ENCODE data around the gene PBXIP1. TPM values are rescaled to one million over a fixed set of nuclear protein-coding genes. Genes with fewer than 3 reads are reported as not detected.

Gene PBXIP1
- total and polyA plus RNA-seq, 2 experiments from 2014 or later, result 26.4 to 70.4 TPM

DNA sequence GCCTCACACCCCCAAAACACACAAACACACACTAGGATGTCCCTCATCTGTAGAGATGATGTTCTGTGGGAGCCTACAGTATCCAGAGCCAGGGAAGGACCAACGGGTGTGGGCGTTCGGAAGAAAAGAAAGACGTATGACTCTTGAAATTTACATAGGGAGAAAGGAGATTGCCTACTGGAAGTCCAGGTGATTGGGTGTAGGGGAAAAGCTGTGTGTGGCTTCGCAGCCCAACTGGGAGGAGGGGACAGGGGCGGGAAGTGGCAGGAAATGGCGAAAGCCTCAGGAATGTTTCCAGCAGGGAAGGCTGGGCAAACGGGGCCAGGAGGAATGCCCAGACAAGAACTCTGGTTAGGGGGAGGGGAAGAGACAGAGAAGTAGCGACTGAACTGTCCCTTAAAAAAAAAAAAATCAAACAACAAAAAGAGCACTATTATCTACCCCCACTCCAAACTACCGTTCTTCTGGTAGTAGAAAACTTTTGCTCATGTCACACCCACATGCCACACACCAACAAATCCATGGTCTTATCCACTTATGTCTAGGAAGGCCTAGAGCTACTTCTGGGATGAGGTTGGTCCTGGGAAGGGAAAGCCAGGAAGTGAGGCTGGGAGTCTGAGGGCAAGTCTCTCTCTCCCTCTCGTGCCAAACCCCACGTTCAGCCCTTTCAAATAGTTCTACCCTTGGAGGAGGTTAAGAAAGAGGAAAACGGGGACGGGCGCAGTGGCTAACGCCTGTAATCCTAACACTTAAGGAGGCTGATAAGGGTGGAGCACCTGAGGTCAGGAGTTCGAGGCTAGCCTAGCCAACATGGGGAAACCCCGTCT lies 16.8 kb upstream of the PBXIP1 start:
- DNase-seq, result peak; percentile 91
- TF ChIP-seq EZH2 (IDR thresholded peaks at IDR 0.05; ENCODE audit: insufficient read depth, poor library complexity, severe bottlenecking) (no peak), EZH2phosphoT487 (IDR thresholded peaks at IDR 0.05; ENCODE audit: insufficient read depth, low read depth) (no peak)
- Histone ChIP-seq H3K27me3 (replicated peaks; ENCODE audit: insufficient read depth) (no peaks in the 10 kb centered on the region), H3F3A (ENCODE audit: insufficient read depth) (peaks cover 48% of the 10 kb centered on the region), H3K4me1 (ENCODE audit: insufficient read depth) (peaks cover 41% of the 10 kb centered on the region), H4K20me1 (ENCODE audit: insufficient read depth) (no peaks in the 10 kb centered on the region), H3K79me2 (ENCODE audit: insufficient read depth) (peaks cover 53% of the 10 kb centered on the region), H3K9me2 (ENCODE audit: insufficient read depth) (no peaks in the 10 kb centered on the region), H3K36me3 (ENCODE audit: low read depth) (peaks cover 5% of the 10 kb centered on the region; the same call in 1 of the 2 replicates), H3K4me2 (ENCODE audit: unreplicated experiment) (peak overlapping the region; percentile 96), H3K9me3 (ENCODE audit: low read depth) (no peaks in the 10 kb centered on the region), H3K27ac (peak overlapping the region; percentile 99), H2AFZ (0 out of 2 replicates have a peak overlapping the region, but pooled peaks have one; percentile 1), H3K4me3 (peak overlapping the region; percentile 82), H3K9ac (peak overlapping the region; percentile 98)
- in situ Hi-C loops (cut with MboI), result no loop called here
- 6 to 8% methylated on average over 17 to 18 of the region's 18 CpGs for WGBS, 2 experiments (ENCODE audit: low coverage in 1 of 2, low lambda C conversion rate in 2 of 2, missing lambda C conversion rate in 2 of 2)

DNA sequence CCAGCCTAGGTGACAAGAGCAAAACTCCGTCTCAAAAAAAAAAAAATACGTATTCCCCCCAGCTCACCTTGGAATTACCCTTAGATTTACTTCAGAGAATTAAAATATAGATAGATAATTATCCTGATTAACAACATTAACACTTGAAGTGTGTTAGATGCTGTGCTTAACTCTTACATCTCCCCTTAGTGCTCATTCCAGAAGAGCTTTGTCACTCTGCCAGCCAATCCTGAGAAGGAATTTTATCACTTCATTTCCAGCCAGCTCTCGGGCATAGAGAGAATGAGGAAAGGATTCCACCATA lies 16.3 kb upstream of the PBXIP1 start:
- Histone ChIP-seq H2AFZ (no peak overlapping the region), H3K9me2 (ENCODE audit: insufficient read depth) (no peaks in the 10 kb centered on the region), H3K9ac (peak overlapping the region; percentile 98), H3K79me2 (ENCODE audit: insufficient read depth) (peaks cover 53% of the 10 kb centered on the region), H3K4me1 (ENCODE audit: insufficient read depth) (peaks cover 41% of the 10 kb centered on the region), H3K27ac (peak overlapping the region; percentile 99), H4K20me1 (ENCODE audit: insufficient read depth) (no peaks in the 10 kb centered on the region), H3K27me3 (replicated peaks; ENCODE audit: insufficient read depth) (no peaks in the 10 kb centered on the region), H3F3A (ENCODE audit: insufficient read depth) (peaks cover 52% of the 10 kb centered on the region), H3K4me3 (peak overlapping the region; percentile 82), H3K4me2 (ENCODE audit: unreplicated experiment) (peak overlapping the region; percentile 96), H3K36me3 (ENCODE audit: low read depth) (peaks cover 5% of the 10 kb centered on the region; the same call in 1 of the 2 replicates), H3K9me3 (ENCODE audit: low read depth) (no peaks in the 10 kb centered on the region)
- TF ChIP-seq EZH2 (IDR thresholded peaks at IDR 0.05; ENCODE audit: insufficient read depth, poor library complexity, severe bottlenecking) (no peak), EZH2phosphoT487 (IDR thresholded peaks at IDR 0.05; ENCODE audit: insufficient read depth, low read depth) (no peak)
- WGBS, 2 experiments (ENCODE audit: low coverage in 1 of 2, low lambda C conversion rate in 2 of 2, missing lambda C conversion rate in 2 of 2), result 57 to 65% methylated on average over 3 of the region's 3 CpGs
- in situ Hi-C loops (cut with MboI), result no loop called here
- no peak for DNase-seq

DNA sequence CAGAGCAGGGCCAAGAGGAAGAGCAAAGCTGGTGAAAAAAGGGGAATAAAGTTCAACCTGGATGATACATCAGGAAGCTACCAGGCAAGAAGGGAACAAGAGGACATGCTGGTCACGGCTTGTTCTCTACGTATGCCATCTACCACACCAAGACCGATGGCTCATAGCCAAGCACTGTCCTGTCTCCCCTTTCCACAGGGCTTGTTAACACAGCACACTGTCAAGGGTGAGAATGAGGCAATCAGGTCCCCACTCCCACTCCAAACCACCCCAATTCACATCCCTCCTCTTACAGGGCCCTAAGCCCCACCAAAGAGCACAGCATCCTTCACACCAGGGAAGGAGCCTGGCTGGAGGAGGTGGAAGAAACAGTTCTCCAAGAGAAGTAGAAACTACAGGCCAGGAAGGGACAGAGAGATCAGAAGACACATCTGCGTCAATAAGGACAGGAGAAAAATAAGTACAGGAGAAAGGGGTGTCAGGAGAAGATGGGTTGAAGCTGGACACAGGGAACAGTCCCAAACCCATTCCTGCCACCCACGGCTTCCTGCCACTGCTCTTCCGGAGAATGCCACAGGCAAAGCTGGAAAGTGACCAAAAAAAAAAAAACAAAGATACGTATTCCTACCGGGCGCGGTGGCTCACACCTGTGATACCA lies 15.6 kb upstream of the PBXIP1 start:
- Histone ChIP-seq H3K27me3 (replicated peaks; ENCODE audit: insufficient read depth) (no peaks in the 10 kb centered on the region), H3K27ac (peak overlapping the region; percentile 99), H3K9ac (peak overlapping the region; percentile 98), H3K36me3 (ENCODE audit: low read depth) (peaks cover 9% of the 10 kb centered on the region; the same call in 1 of the 2 replicates), H3F3A (ENCODE audit: insufficient read depth) (peaks cover 53% of the 10 kb centered on the region), H4K20me1 (ENCODE audit: insufficient read depth) (no peaks in the 10 kb centered on the region), H3K4me2 (ENCODE audit: unreplicated experiment) (peak overlapping the region; percentile 96), H2AFZ (no peak overlapping the region), H3K4me1 (ENCODE audit: insufficient read depth) (peaks cover 36% of the 10 kb centered on the region), H3K9me3 (ENCODE audit: low read depth) (no peaks in the 10 kb centered on the region), H3K4me3 (peak overlapping the region; percentile 82), H3K9me2 (ENCODE audit: insufficient read depth) (no peaks in the 10 kb centered on the region), H3K79me2 (ENCODE audit: insufficient read depth) (peaks cover 53% of the 10 kb centered on the region)
- in situ Hi-C loops (cut with MboI), result no loop called here
- peak; percentile 73 for DNase-seq
- WGBS, 2 experiments (ENCODE audit: low coverage in 1 of 2, low lambda C conversion rate in 2 of 2, missing lambda C conversion rate in 2 of 2), result 44 to 47% methylated on average over 10 of the region's 10 CpGs
- TF ChIP-seq EZH2phosphoT487 (IDR thresholded peaks at IDR 0.05; ENCODE audit: insufficient read depth, low read depth) (no peak), EZH2 (IDR thresholded peaks at IDR 0.05; ENCODE audit: insufficient read depth, poor library complexity, severe bottlenecking) (no peak)

DNA sequence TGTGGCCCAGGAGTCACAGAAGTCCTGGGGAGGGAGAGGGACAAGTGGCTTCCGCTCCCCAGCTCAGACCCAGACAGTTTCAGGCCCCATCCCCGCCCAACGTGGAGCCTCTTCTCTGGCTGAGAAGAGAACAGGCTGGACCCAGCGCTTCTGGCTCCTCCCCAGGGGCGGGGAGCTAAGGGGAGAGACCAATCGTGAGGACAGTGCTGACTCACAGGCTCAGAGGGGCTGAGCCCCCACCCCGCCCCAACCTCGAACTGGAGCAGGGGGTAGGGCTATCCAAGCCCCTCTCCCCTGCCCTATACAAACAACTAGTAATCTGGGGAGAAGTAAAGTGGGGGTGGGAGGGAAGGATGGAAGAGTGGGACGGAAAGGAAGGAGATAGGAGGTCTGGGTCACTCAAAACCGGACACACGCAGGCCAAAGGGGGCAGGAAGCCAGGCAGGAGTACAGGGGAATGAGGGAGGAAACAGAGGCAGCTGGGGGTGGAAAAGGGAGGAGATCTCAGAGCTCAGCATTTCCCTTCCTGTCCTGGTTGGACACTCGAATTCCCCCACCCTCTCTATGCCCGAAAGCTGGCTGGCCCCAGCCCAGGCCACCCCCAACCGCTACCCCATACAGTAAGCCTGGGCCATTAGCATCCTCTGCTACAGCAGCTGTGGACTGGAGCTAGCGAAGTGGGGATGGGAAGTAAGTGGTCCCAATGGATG lies 14.9 kb upstream of the PBXIP1 start, which contains the start of gene SHC1:
TSS of gene SHC1 (minus strand) at position 117 of the 710 bp plus-strand sequence. CDS start 221 bp downstream, outside the sequence.
- DNase-seq, result peak; percentile 96
- Histone ChIP-seq H3K27me3 (replicated peaks; ENCODE audit: insufficient read depth) (no peaks in the 10 kb centered on the region), H3K27ac (peak within 1 kb of the TSS; percentile 99), H2AFZ (0 out of 2 replicates have a peak within 1 kb of the TSS, but pooled peaks have one; percentile 39), H3K4me2 (ENCODE audit: unreplicated experiment) (peak within 1 kb of the TSS; percentile 96), H3K36me3 (ENCODE audit: low read depth) (peaks cover 16% of the 10 kb centered on the region; the same call in 1 of the 2 replicates), H3K4me1 (ENCODE audit: insufficient read depth) (peaks cover 30% of the 10 kb centered on the region), H3K4me3 (peak within 1 kb of the TSS; percentile 82), H3F3A (ENCODE audit: insufficient read depth) (peaks cover 53% of the 10 kb centered on the region), H3K79me2 (ENCODE audit: insufficient read depth) (peaks cover 53% of the 10 kb centered on the region), H4K20me1 (ENCODE audit: insufficient read depth) (no peaks in the 10 kb centered on the region), H3K9me3 (ENCODE audit: low read depth) (no peaks in the 10 kb centered on the region), H3K9ac (peak within 1 kb of the TSS; percentile 98), H3K9me2 (ENCODE audit: insufficient read depth) (no peaks in the 10 kb centered on the region)
- WGBS, 2 experiments (ENCODE audit: low coverage in 1 of 2, low lambda C conversion rate in 2 of 2, missing lambda C conversion rate in 2 of 2), result 0 to 2% methylated on average over 7 to 15 of the region's 15 CpGs
- in situ Hi-C loops (cut with MboI), result no loop called here
- TF ChIP-seq EZH2phosphoT487 (IDR thresholded peaks at IDR 0.05; ENCODE audit: insufficient read depth, low read depth), result no peak
- TF ChIP-seq EZH2 (IDR thresholded peaks at IDR 0.05; ENCODE audit: insufficient read depth, poor library complexity, severe bottlenecking), result no peak

Measured in GM23248 (cell line).